Glomerular endothelial cell (primary cell): ENCODE measurements around the gene ZNF326. TPM values are rescaled to one million over a fixed set of nuclear protein-coding genes. Genes with fewer than 3 reads are reported as not detected.
"Not testable (repeated sequence)": the region's sequence is repeated elsewhere in the genome, so short reads cannot be mapped to it uniquely, and the experiment has no call there.

ENCODE experiments used
- DNase-seq: peaks from one replicate; pipeline ENCODE4 v3.0.0-alpha.2; 2011; ENCODE audit warnings: low read depth, low spot score; ENCODE audit errors: extremely low read depth
- total RNA-seq: library from RNA; depleted of rRNA; stranded (reverse); fragments of >200 nt; gene quantifications from 2 replicates; pipeline ENCODE4 v1.2.3, GENCODE V29; 2015

Gene ZNF326
- total RNA-seq, 1 donor from 2014 or later: 16.8 TPM

- no peak for DNase-seq
Measured at GRCh38 chr1:89965193-89965768, 29.6 kb upstream of the ZNF326 start.

DNA sequence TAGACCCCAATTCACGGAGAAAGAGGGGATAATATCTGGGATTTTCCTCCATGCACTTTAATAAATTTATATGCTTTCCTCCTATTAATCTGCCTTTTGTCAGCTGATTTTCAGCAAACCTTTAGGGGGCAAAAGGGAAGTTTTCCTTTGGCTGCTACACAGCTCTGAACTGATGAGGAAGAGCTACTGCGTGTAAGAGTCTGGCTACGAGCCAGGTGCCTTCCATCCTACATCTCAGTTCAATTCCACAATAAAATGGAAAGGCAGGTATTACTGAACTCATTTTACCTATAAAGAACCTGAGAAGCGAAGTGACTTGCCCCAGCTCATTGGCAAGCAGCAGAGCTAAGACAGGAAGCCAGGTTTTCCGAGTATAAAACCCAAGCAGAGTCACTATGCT, 28.3 kb upstream of the ZNF326 start:
- DNase-seq: no peak

GRCh38 chr1:89971600-89971999, 23.3 kb upstream of the ZNF326 start:
- no peak for DNase-seq

- DNase-seq: no peak
Measured at GRCh38 chr1:89972024-89972423, 22.9 kb upstream of the ZNF326 start.

GRCh38 chr1:89973471-89974127, 21.3 kb upstream of the ZNF326 start:
- no peak for DNase-seq

DNA sequence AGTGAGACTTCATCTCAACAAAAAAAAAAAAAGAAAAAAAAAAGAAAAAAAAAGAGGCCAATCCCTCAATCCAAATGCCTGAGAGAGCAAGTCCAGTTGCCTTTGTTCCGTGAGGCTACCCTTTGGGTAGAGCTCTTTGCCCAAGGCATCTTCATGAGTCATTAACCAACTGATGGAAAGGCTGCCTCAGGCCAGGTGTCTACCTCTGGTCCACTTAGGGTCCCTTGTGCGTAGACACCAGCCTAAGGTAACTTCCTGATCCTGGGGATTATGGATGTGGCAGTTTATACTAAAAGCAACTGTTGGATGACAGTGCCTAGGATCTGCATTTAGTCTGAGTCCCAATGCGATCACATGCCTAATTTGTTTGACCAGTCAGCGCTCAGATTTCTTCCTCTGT, 20.7 kb upstream of the ZNF326 start:
- no peak for DNase-seq

GRCh38 chr1:89974696-89975470, 20.0 kb upstream of the ZNF326 start:
- DNase-seq: no peak

DNA sequence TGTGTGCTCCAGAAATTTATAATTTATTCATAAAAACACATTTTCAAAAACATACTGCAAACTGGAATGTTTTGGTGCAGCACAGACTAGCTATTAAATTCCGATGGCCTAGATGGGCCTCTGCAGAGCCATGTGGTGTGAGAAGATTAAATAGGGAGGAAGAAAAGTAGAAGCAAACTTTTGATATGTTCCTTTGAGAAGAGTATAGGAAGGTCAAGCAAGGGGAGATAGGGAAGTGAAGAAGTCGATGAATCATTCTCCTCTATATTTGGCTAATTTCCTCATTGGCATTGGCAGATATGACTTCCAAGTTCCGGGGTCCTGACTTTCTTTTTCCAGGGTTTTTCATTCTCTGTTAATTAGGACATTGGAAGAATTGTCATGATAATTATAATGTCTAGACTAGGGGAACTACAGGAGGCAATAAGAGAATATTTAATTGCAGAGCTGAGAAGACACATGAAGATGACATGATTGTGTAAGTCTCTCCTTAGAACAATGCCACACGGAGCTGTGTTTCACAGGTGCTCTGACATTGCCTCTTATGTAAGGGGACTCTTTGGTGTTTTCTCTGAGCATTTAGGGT, 19.3 kb upstream of the ZNF326 start:
- no peak for DNase-seq

- DNase-seq: no peak
Measured at GRCh38 chr1:89978755-89979154, 16.2 kb upstream of the ZNF326 start.

DNA sequence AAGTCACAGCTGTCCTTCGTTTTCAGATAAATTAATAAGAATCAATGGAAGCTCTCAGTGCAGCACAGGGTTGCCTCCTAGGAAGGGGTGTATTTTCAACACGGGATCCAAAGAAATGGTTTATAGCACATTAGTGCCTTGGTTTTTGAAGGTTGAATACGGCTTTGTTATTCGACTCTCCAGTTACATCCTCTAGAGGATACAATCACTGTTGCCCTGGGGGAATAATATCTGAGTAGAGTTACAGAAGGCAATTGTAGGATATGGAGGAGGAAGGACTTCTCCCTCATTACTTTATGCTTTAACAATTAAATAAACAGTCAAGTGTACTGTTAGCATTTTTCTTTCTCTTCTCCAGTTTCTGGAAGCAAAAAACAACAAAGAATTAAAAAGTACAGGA, 14.3 kb upstream of the ZNF326 start:
- no peak for DNase-seq

- not testable (repeated sequence) for DNase-seq
Measured at GRCh38 chr1:89982846-89983245, 12.1 kb upstream of the ZNF326 start.

- not testable (repeated sequence) for DNase-seq
Measured at GRCh38 chr1:89984564-89985116, 10.3 kb upstream of the ZNF326 start.

GRCh38 chr1:89986020-89986419, 8.9 kb upstream of the ZNF326 start:
- no peak for DNase-seq

GRCh38 chr1:89987159-89987819, 7.6 kb upstream of the ZNF326 start:
- DNase-seq: peak; percentile 82

DNA sequence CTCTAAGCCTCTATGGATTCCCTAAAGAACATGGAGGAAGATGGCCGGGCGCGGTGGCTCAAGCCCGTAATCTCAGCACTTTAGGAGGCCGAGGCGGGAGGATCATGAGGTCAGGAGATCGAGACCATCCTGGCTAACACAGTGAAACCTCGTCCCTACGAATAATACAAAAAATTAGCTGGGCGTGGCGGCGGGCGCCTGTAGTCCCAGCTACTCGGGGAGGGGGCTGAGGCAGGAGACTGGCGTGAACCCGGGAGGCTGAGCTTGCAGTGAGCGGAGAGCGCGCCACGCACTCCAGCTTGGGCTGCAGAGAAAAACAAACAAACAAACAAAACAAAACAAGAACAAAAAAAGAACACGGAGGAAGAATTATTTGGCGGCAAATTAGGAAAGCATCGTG, 5.8 kb upstream of the ZNF326 start:
- no peak for DNase-seq

DNA sequence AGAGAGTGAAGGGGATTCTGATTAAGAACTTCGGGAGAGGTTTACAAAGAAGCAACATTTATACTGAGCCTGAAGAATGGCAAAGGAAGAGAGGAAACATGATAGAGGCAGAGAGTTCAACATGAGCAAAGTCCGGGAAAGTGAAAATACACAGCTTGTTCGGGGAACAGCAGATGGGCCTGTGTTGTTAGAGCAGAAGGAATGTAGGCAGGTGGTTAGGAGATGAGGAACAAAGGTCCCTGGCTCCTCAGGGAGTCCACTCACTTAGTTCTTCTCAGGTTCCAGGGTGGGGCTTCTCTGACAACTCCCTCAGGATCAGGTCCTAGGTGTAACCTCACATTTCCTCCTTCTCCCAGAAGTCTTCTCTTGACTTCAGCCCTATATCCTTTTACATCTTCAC, 5.1 kb upstream of the ZNF326 start:
- no peak for DNase-seq

GRCh38 chr1:89990976-89991831, 3.7 kb upstream of the ZNF326 start:
- DNase-seq: no peak

DNA sequence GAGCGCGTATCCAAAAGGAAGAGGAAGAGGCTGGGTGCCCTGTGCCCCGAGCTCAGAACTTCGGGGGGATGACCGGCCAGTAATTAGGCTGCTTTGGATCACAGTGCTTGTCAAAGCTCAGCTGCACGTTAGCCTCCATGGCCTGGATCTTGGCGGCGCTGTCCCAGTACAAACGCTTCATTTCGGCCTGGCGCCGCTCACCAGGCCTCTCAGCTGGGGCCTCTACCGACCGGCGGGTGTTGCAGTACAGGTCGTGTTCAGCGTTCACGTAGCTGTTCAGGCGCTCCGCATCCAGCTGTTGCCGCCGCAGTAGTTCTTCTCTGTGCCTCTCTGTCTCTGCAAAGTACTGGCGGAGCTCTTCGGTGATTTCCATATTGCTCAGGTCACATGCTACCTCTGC, 1.4 kb upstream of the ZNF326 start:
- no peak for DNase-seq

DNA sequence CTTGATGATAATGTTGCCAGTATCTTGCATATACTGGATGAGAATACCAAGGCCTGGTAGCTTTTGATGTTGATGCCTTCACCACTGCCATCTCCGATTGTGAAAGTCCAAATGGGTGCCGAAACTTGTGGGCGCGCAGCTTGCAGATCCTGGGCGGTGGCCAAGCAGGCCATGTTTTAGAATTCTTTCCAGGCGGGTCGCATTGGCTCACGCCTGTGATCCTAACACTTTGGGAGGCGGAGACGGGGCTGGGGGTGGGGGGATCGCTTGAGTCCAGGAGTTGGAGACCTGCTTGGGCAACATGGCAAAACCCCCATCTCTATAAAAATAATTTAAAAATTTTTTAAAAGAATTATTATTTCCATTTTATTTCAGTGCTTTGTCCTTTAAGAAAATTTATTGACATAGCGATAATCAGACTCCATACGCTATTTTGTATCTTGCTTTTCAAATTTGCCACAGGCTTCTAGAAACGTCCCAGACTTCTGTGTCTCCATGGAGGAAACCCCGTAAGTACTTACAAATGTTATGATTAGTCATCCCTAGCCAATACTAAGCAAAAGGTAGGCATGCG, 592 bp upstream of the ZNF326 start:
- no peak for DNase-seq
